Neural cell (in vitro differentiated cells): ENCODE data around the gene KDM4C.

ENCODE experiments used
- CTCF ChIP-seq: fragments of 450-650 bp; IDR thresholded peaks from 2 replicates; pipeline ENCODE4 v1.5.1; 2014; ENCODE audit warnings: antibody characterized with exemption, mild to moderate bottlenecking, moderate library complexity; ENCODE audit not compliant: poor library complexity, severe bottlenecking
- EP300 ChIP-seq: fragments of 450-650 bp; conservative IDR thresholded peaks from 2 replicates; pipeline ENCODE4 v1.6.1; 2014; ENCODE audit warnings: antibody characterized with exemption, mild to moderate bottlenecking, moderate library complexity; ENCODE audit not compliant: poor library complexity, severe bottlenecking
- EZH2 ChIP-seq: fragments of 200-600, 300-800 bp; shearing (Covaris generic), sonication (generic); IDR thresholded peaks from 2 replicates; pipeline ENCODE4 v1.6.1; 2014; ENCODE audit warnings: antibody characterized with exemption, low read length, borderline replicate concordance, mild to moderate bottlenecking; ENCODE audit not compliant: insufficient read depth, poor library complexity, severe bottlenecking
- POLR2AphosphoS5 ChIP-seq: IDR thresholded peaks from 2 replicates; pipeline ENCODE4 v1.6.1; 2012
- RAD21 ChIP-seq: fragments of 450-650 bp; conservative IDR thresholded peaks from 2 replicates; pipeline ENCODE4 v1.6.1; 2014; ENCODE audit warnings: antibody characterized with exemption, mild to moderate bottlenecking, moderate library complexity
- REST ChIP-seq: IDR thresholded peaks from 2 replicates; pipeline ENCODE4 v1.6.1; 2012; ENCODE audit warnings: borderline replicate concordance
- TAF1 ChIP-seq: IDR thresholded peaks from 2 replicates; pipeline ENCODE4 v1.6.1; 2012; ENCODE audit warnings: low read depth

GRCh38 chr9:6788162-6789016 is 30.6 kb downstream of the KDM4C start:
- TF ChIP-seq EP300 (no peak), CTCF (no peak), EZH2 (no peak), TAF1 (no peak), POLR2AphosphoS5 (no peak), REST (no peak), RAD21 (no peak)
